Stimulated activated CD8-positive, alpha-beta memory T cell treated with anti-CD3 and anti-CD28 coated beads, Interleukin-7, amount 100 ng/mL, for 4 hours (primary cell): Measurements from ENCODE around the gene USP31.

Experiments used
- DNase-seq, 2 donors: peaks; one replicate each; pipeline ENCODE4 v3.0.0-alpha.2; 2020; ENCODE audit warnings: low read depth in 2 of 2

The USP31 gene

DNA sequence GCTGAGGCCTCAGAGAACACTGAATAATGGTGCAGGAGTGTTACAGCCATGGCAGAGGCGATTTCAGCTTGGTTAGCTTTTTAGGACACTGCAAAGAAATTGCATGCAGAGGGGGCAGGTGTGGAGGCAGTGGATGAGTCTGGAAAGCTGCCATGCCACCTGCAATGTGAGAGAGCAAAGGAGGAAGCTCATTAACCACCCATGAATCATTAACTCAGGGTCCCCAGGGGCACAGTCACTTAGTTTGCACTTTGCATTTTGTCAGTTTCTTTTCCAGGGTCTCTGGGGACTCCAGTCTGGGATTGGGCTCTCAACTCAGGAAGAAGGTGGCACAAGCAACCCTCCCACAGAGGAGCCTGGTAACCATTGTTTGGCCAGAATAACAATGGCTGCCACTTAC, 132.9 kb downstream of the USP31 start:
- DNase-seq: no peak

DNA sequence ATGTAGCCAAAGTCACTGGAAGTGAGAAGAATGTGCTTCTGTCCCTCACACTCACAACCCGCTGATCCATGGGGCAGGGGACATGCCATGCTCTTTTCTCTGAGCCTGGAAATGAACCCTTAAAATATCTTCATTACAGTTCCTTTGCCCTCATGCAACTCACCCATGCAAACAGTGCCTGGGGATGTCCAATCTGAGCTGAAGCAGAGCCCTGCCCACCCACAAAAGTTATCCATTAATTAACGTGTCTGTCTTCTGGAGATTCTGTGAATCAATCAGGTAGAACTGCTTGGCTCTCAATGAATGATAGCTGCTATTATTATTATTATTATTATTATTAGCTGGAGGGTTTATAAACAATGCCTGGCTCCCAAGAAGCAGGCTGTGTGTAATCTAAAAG, 133.7 kb downstream of the USP31 start:
- no peak for DNase-seq

DNA sequence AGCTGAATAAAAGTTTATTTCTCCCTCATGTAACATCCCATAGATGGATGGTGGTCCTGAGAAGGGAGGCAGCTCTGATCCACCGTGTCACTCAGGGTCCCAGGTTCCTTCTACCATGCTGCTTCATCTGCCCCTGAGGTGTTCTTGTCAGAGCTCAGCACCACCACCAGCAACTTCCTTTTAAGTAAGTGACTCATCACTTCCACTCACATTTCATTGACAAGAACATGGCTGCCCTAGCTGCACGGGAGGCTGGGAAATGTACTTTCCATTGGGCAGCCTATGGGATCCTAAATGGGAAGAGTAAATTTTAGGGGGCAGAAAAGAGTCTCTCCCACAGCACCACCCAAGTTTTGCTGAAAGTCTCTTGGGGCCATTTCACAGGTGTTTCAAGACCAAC, 134.7 kb downstream of the USP31 start:
- DNase-seq: no peak
